Choroid plexus epithelial cell (primary cell): ENCODE results near the gene MOB3B.
A peak's percentile ranks its signal among the peaks of the same experiment; 100 is the strongest.

Source experiments
- DNase-seq: peaks from one replicate; pipeline ENCODE4 v3.0.0-alpha.2; 2010; ENCODE audit warnings: low read depth
- H3K4me3 ChIP-seq: 2 replicates; pipeline ENCODE4 v1.5.1; 2011; ENCODE audit warnings: low read depth, mild to moderate bottlenecking, control low read depth, low read length, moderate library complexity
- TF ChIP-seq, protein P1 (sequence below): conservative IDR thresholded peaks from 2 replicates; pipeline ENCODE4 v1.5.1; 2011; ENCODE audit warnings: low read depth, mild to moderate bottlenecking, control low read depth, inconsistent platforms, low read length, moderate library complexity

The MOB3B gene

DNA sequence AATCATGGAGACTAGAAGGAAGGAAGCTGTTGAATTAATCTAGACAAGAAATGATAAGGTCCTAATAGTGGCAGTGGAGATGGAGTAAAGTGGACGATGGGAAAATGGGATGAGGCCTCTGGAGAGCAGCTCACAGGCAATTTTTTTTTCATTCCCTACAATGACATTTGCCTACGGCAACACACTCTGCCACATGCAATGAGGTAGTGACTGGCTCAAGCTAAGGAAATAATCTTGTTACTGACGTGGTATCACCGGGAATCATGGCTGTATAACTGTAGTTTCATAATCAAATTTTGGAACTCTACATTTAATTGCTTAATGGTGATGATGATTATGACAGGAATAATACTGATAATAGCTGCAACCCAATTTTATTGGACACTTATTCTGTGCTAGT lies 12.1 kb upstream of the MOB3B start:
- no peak overlapping the region for H3K4me3 ChIP-seq
- no peak for DNase-seq
- TF ChIP-seq, protein P1, sequence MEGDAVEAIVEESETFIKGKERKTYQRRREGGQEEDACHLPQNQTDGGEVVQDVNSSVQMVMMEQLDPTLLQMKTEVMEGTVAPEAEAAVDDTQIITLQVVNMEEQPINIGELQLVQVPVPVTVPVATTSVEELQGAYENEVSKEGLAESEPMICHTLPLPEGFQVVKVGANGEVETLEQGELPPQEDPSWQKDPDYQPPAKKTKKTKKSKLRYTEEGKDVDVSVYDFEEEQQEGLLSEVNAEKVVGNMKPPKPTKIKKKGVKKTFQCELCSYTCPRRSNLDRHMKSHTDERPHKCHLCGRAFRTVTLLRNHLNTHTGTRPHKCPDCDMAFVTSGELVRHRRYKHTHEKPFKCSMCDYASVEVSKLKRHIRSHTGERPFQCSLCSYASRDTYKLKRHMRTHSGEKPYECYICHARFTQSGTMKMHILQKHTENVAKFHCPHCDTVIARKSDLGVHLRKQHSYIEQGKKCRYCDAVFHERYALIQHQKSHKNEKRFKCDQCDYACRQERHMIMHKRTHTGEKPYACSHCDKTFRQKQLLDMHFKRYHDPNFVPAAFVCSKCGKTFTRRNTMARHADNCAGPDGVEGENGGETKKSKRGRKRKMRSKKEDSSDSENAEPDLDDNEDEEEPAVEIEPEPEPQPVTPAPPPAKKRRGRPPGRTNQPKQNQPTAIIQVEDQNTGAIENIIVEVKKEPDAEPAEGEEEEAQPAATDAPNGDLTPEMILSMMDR = no peak

DNA sequence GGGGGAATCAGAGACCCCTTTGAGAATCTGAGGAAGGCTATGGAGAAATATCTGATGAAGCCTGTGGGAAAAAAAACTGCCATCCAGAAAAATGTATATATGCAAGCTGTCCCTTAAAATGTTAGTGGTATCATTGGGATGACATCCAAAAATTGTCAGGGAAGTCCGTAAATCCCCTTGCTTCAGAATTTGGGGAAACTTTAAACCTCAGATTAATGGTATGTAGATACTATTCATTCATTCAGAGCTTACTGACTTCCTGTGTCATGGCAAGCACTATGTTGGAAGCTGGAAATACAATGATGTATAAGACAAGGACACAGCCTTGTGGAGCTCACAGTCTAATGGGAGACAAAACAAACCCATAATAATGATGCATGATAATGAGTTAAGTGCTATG lies 10.9 kb upstream of the MOB3B start:
- DNase-seq = peak; percentile 50
- TF ChIP-seq, protein P1 = no peak
- no peak overlapping the region for H3K4me3 ChIP-seq

DNA sequence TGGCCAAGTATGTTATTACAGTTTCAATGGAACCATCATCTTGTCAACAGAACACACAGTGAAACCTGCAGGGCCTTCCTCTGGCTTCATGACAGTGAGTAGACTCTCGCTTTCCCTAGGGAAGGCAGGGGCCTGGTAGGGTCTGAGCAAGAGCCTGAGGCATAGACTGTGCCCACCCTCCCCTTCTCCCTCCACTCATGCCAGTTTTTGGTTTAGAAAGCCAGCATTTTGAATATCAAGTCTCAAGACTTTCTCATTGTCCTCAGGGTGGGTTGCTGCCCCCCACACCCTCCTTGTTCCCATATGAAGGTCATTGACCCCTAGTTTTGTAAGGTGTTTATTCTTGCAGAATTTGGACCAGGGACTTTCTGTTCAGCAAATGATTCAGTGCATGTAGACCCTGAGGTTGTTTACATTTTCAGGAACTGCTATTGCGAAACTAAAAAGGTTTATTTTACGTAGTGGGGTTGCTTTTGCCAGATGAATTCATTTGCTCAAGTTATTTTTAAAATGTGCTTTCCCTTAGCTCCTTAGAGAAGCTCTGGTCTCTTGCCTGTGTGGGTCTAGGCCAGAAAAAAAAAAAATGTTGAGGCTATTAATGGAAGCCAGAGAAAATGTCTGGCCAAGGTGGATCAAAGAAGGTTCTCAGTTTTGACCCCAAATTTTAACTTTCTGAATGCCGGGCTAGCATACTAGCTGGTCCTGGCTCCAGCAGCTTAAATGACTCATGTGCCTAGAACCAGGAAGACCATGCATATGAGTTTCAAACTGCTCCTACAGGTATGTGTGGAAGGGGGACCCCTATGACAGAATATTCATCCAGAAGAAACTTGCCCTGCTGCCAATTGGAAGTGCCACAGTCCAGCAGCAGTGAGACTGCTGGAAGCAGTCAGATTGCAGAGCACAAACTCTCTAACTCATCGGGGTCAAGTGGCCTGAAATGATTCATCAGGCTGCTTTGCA lies 10.1 kb upstream of the MOB3B start:
- no peak overlapping the region for H3K4me3 ChIP-seq
- peak; percentile 94 for DNase-seq
- TF ChIP-seq, protein P1 = no peak

DNA sequence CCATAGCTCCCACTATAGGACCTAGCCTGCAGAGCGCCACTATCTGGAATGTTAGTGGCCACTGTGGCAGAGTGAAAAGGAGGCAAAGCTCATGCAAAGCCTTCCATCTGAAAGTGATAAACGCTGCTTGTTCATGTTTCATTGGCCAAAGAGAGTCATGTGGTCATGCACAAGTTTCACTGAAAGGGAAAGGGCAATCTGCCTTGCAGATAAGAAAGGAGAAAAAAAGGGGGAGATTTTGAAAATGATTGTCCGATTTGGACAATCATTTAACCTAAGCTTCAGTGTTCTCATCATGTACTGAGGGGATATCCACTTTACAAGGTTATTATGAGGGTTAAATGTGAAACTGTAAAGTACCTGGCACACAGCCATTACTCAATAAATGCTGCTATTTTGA lies 9.0 kb upstream of the MOB3B start:
- TF ChIP-seq, protein P1 = no peak
- H3K4me3 ChIP-seq = no peak overlapping the region
- no peak for DNase-seq

DNA sequence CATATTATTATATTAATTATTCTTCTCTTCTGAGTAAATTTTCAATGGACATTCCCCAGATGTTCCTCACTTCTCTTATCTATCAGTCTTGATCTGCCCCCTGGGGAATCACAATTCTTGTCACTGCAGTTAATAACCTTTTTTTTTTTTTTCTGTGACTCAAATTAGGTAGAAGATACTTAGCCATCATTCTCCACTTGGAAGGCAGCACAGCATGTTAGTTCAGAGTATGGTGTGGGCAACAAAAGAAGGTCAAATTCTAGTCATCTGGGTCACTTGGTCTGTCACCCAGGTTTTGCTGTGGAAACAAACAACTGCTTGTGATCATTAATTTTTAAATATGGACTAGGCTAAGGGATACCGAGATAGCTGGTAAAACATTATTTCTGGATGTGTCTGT lies 8.1 kb upstream of the MOB3B start:
- no peak overlapping the region for H3K4me3 ChIP-seq
- DNase-seq = no peak
- TF ChIP-seq, protein P1 = no peak

DNA sequence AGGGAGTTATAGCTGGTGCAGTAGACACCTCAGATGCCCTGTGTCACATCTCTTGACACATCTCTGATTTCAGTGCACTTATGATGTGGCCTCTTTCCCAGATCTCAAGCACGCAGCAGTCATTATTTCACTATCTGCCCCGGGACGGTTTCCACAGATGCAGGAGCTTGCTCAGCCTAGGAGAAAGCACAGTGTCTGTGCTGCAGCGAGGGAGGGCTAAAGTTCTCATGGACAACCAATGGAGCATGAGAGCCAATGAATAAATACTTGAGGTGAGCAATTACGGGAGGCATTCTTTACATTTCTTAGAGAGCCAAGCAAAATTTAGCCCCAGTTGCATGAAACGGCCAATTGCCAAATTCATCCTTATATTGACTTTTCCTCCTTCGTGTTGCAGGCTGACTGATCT lies 7.4 kb upstream of the MOB3B start:
- DNase-seq = no peak
- TF ChIP-seq, protein P1 = no peak
- H3K4me3 ChIP-seq = no peak overlapping the region

DNA sequence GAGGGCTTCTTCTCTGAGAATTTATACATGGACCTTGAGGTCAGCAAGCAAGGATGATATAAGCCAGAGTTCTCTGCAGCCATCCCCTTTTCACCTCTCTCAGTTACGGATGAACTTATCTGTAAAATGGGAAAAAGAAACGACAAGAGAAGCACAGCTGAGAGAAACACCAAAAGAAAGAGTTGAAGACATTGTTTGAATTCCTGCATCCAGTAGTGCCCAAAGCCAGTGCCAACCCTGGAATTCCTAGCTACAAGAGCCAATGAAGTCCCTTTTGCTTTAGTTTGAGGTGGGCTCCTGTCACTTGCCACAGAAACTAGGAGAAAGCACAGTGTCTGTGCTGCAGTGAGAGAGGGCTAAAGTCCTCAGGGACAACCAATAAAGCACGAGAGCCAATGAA lies 6.6 kb upstream of the MOB3B start:
- DNase-seq = no peak
- no peak overlapping the region for H3K4me3 ChIP-seq
- TF ChIP-seq, protein P1 = no peak
